ENCODE measurements around the gene OR6C2. TPM values are rescaled to one million over a fixed set of nuclear protein-coding genes. Genes with fewer than 3 reads are reported as not detected.
"Not testable (repeated sequence)": the region's sequence is repeated elsewhere in the genome, so short reads cannot be mapped to it uniquely, and the experiment has no call there.

OR6C2 gene
- total RNA-seq, 1 donor from 2014 or later: not detected

- intact Hi-C loops (cut with DNase I): no loop called here
- Histone ChIP-seq H3K4me1 (no peaks in the 10 kb centered on the region), H3K4me3 (no peak overlapping the region), H3K27ac (no peak overlapping the region), H3K9me3 (no peaks in the 10 kb centered on the region), H3K36me3 (no peaks in the 10 kb centered on the region), H3K27me3 (no peaks in the 10 kb centered on the region)
- no peak for DNase-seq
- no peak for TF ChIP-seq CTCF (IDR thresholded peaks at IDR 0.05)
- ATAC-seq: no peak
Measured at GRCh38 chr12:55472264-55472663, 28.4 kb downstream of the OR6C2 start.

- H3K9me3 ChIP-seq; H3K4me1 ChIP-seq; H3K36me3 ChIP-seq; H3K27me3 ChIP-seq; DNase-seq; H3K4me3 ChIP-seq; intact Hi-C loops (cut with DNase I); ATAC-seq; H3K27ac ChIP-seq: not testable (repeated sequence)
Measured at GRCh38 chr12:55479136-55479535, 35.3 kb downstream of the OR6C2 start.

DNA sequence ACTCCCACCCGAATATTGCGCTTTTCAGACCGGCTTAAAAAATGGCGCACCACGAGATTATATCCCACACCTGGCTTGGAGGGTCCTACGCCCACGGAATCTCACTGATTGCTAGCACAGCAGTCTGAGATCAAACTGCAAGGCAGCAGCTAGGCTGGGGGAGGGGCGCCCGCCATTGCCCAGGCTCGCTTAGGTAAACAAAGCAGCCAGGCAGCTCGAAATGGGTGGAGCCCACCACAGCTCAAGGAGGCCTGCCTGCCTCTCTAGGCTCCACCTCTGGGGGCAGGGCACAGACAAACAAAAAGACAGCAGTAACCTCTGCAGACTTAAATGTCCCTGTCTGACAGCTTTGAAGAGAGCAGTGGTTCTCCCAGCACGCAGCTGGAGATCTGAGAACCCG lies 40.4 kb downstream of the OR6C2 start:
- H3K27me3 ChIP-seq; H3K4me1 ChIP-seq; H3K9me3 ChIP-seq; H3K4me3 ChIP-seq; DNase-seq; ATAC-seq; H3K36me3 ChIP-seq; H3K27ac ChIP-seq; intact Hi-C loops (cut with DNase I): not testable (repeated sequence)

DNA sequence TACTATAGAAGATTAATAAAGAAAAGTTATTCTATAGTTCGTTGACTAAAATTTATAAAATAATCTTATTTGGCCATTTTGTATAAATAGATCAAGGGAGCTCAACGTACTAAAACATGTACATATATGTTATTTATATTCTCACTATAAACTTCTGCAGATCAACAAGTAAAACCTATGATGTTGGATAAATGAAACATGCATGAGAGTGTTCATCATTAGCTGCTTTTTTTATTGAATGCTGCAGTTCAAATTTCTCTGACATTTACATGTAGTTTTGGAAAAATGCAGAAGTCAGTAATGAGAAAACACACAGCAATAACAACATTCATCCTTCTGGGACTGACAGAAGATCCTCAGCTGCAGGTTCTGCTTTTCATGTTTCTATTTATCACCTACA lies 48.2 kb downstream of the OR6C2 start, which contains the start of gene OR6C68:
TSS of gene OR6C68 (plus strand) at position 301 of the 400 bp plus-strand sequence. CDS start at position 301, 0 bp downstream.
- Histone ChIP-seq H3K4me3 (no peak within 1 kb of the TSS), H3K9me3 (no peaks in the 10 kb centered on the region), H3K27ac (no peak within 1 kb of the TSS), H3K4me1 (no peaks in the 10 kb centered on the region), H3K27me3 (no peaks in the 10 kb centered on the region), H3K36me3 (no peaks in the 10 kb centered on the region)
- no peak for TF ChIP-seq CTCF (IDR thresholded peaks at IDR 0.05)
- intact Hi-C loops (cut with DNase I): no loop called here
- no peak for DNase-seq
- ATAC-seq: no peak

DNA sequence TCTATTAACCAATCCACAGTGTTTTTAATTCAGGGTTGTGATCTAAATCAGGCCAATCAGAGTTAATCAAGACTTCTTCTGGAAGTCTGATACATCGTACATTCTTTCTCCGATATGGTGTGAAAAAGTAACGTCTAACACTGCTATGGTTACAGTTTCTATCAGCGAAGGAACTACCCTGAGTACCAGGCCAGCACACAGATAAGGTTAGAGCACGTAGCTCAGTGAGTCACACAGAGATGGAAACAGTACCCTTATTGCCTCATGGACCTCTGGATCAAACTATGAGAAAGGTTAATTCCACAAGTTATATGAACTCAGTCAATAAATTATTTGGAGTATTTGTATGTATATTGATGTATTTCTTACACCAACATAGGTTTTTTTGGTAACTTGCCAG lies 51.6 kb downstream of the OR6C2 start:
- no peaks in the 10 kb centered on the region for H3K4me1 ChIP-seq
- H3K9me3 ChIP-seq: no peaks in the 10 kb centered on the region
- H3K27me3 ChIP-seq: no peaks in the 10 kb centered on the region
- no peak overlapping the region for H3K4me3 ChIP-seq
- ATAC-seq: no peak
- H3K27ac ChIP-seq: no peak overlapping the region
- no peak for TF ChIP-seq CTCF (IDR thresholded peaks at IDR 0.05)
- no peaks in the 10 kb centered on the region for H3K36me3 ChIP-seq
- DNase-seq: no peak
- intact Hi-C loops (cut with DNase I): no loop called here

DNA sequence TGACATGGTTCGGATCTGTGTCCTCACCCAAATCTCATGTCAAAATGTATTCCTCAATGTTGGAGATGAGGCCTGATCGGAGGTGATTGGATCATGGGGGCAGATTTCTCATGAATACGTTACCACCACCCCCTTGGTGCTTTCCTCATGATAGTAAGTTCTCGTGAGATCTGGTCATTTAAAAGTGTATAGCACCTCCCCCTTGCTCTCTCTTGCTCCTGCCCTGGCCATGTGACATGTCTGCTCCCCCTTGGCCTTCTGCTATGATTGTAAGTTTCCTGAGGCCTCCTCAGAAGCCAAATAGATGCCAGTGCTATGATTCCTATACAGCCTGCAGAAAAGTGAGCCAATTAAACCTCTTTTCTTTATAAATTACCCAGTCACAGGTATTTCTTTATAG lies 55.4 kb downstream of the OR6C2 start:
- Histone ChIP-seq H3K9me3 (no peaks in the 10 kb centered on the region), H3K4me1 (no peaks in the 10 kb centered on the region), H3K4me3 (no peak overlapping the region), H3K27me3 (no peaks in the 10 kb centered on the region), H3K27ac (no peak overlapping the region), H3K36me3 (no peaks in the 10 kb centered on the region)
- TF ChIP-seq CTCF (IDR thresholded peaks at IDR 0.05): no peak
- intact Hi-C loops (cut with DNase I): no loop called here
- DNase-seq: no peak
- no peak for ATAC-seq

DNA sequence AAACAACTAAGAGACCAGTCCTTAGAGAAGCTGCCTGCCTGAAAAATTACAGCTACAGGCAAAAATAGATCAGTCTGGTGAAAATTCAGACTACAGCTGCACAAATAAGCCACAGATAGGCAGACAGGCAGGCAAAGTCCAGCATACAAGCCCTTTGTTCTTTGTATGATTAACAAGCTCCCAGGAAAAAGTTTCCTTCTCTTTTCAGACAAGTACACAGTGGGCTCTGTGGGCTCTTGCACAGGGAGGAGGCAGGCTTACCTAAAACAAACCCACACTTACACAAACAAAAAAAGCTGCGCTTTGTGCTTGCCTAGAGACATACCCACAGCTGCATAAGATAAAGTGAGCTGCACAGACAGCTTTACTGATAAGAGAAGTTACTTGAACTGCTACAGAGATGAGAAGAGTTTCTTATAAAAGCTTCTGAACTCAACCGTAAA lies 56.0 kb downstream of the OR6C2 start:
- intact Hi-C loops (cut with DNase I): no loop called here
- DNase-seq (no peak), ATAC-seq (no peak)
- H3K4me1 ChIP-seq: no peaks in the 10 kb centered on the region
- H3K4me3 ChIP-seq: no peak overlapping the region
- no peaks in the 10 kb centered on the region for H3K9me3 ChIP-seq
- no peak for TF ChIP-seq CTCF (IDR thresholded peaks at IDR 0.05)
- no peaks in the 10 kb centered on the region for H3K27me3 ChIP-seq
- no peak overlapping the region for H3K27ac ChIP-seq
- H3K36me3 ChIP-seq: no peaks in the 10 kb centered on the region

Data from upper lobe of right lung (tissue), 1 donor.